ENCODE measurements around the gene CARMIL1.

Gene CARMIL1

DNA sequence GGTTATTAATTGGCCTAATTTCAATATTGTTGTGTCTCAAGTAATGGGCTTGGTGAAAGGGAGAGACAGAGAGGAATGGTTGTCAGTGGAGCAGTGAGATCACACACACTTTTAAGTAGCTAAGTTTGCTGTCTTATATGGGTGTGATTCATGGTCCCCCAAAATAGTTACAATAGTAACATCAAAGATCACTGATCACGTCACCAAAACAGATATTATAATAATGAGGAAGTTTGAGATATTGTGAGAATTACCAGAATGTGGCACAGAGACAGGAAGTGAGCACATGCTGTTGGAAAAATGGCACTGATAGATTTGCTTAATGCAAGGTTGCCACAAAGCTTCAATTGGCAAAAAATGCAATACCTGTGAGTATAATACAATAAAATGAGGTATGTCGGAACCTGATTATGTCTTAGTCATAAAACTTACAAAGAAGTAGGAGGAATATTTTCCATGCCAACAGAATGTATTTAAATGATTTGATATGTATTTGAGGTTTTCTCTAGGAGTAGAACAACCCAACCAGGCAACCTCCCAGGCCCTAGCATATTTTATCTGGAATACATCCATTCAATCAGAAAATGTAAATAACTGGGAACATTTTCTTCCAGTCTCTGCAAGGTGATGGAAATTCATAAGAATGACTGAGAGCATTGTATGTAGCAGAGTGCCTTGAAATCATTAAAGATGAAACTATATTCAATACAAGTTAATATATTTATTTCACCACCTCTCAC is 167.8 kb downstream of the CARMIL1 start:
- no peak for DNase-seq (ENCODE audit: low read depth)

DNA sequence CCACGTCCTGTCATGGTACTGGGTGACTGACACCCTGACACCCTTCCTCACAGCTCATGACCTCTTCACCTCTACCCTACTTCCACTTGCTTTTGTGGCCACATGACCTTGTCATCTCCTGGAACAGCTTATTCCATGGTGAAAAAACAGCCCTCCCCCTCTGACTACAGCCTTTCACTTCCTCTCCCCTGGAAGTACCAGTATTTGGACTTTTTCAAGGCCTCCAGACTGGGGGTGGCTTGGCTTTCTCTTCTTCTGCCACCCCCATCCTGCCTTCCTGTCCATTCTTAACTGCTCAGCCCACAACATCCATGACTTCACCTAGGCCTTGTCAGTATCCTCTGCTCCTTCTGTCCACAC is 168.4 kb downstream of the CARMIL1 start:
- DNase-seq (ENCODE audit: low read depth) = no peak

DNA sequence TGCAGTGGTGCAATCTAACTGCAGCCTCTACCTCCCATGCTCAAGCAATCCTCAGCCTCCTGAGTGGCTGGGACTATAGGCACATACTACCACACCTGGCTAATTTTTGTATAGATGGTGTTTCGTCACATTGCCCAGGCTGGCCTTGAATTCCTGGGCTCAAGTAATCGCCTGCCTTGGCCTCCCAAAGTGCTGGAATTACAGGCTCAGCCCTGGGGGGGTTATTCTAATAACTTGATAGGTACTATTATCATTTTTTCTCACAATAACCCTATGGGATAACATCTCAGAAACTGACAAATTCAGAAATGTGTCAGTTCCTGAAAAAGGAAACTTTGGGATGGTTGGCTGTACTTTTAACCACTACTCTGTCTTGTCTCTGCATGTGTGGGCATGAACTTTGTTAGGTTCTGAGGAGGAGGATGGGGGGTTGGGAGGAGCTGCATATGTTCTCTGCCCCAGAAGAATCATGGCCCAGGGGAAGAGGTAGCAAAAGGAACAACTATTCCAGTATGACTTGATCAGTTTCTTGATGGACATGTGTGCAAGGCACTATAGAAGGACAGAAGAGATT is 169.9 kb downstream of the CARMIL1 start:
- no peak for DNase-seq (ENCODE audit: low read depth)

DNA sequence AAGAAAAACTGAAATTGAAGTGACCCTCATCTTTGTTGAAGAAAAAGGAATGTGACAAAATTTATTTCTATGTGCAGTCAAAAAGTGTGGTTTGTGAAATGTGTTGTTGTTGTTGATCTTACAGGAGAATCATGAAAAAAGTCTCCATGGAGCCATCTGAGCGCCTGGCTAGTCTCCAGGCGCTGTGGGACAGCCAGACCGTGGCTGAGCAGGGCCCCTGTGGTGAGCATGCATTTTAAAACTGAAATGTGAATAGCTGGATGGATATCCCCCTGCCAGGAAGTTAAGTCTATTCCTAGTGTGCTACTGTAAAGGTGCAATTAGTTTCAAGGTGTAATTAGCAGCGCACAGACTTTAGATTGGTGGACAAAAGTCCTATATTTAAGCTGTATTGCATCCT is 170.6 kb downstream of the CARMIL1 start:
- DNase-seq (ENCODE audit: low read depth) = no peak

DNA sequence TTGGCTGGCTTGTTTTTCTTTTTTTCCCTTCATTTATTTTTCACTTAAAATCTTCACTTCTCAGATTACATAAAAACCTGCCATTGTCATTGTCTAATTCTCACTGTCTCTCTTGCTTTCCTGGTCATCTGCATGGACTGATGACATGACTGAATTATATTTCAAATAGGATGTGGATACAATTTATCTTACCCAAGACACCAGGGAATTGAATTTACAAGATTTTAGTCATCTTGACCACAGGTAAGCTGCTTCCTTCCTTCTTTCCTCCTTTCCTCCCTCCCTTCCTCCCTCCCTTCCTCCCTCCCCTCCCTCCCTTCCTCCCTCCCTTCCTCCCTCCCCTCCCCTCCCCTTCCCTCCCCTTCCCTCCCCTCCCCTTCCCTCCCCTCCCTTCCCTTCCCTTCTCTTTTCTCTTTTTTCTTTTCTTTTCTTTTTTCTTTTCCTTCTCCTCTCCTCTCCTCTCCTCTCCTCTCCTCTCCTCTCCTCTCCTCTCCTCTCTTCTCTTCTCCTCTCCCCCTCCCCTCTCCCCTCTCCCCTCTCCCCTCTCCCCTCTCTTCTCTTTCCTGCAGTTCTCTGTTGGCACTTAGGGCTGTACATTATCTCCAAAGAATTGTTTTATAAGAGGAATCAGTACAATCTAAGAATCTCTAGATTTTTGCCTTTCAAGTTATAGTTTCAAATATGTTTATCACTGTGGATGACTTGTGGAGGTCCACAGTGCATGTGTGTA is 171.5 kb downstream of the CARMIL1 start:
- no peak for DNase-seq (ENCODE audit: low read depth)

DNA sequence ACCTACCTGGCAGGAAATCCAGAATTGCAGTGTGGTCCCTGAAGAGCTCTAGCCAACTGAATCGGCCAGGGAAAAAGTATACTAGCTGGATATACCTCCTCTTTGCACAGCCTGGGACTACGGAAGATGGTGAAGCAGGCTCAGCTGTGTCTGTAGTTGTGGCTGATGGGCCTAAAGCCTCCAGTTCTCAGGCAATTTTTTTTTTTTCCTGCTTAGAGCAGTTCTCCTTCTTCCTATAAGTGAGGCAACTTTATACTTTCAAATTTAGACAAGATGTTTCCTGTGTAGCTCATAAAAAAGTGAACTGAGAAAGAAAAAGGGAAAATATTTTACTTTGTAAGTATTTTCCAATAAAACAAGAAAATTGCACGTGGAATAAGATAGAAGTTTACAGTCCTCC is 172.9 kb downstream of the CARMIL1 start:
- no peak for DNase-seq (ENCODE audit: low read depth)

DNA sequence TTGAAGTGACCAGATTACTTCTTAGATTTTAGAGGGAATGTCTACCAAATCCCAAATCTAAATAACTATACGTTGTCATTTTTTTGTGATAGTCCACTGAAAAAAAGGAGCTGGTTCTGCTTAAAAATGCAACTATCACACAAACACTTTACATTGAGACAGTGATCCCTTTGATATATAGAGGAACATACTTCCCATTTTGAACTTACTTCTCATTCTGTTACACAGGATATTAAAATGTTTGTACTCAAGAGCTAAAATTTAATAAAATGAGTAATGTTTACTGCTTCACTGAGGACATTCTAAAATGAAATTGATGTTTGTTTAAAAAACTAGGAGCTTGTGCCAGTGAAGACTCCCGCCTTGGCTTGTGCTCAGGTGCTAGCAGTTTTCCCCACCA is 174.1 kb downstream of the CARMIL1 start:
- no peak for DNase-seq (ENCODE audit: low read depth)

DNA sequence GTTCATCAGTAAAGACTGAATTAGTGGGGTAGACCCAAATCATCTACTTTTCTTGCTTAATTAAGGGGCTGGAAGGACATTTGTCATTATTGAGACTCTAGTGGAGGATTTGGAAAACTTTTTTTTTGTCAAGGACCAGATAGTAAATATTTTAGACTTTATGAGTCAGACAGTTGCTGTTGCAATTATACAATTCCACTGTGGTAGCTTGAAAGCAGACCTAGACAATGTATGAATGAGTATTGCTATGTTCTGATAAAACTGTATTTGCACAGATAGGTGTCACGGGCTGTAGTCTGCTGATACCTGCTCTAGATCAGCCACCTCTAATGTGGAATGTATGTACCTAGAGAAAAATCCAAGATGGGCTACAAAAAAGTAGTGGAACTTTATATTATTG is 175.0 kb downstream of the CARMIL1 start:
- DNase-seq (ENCODE audit: low read depth) = no peak

DNA sequence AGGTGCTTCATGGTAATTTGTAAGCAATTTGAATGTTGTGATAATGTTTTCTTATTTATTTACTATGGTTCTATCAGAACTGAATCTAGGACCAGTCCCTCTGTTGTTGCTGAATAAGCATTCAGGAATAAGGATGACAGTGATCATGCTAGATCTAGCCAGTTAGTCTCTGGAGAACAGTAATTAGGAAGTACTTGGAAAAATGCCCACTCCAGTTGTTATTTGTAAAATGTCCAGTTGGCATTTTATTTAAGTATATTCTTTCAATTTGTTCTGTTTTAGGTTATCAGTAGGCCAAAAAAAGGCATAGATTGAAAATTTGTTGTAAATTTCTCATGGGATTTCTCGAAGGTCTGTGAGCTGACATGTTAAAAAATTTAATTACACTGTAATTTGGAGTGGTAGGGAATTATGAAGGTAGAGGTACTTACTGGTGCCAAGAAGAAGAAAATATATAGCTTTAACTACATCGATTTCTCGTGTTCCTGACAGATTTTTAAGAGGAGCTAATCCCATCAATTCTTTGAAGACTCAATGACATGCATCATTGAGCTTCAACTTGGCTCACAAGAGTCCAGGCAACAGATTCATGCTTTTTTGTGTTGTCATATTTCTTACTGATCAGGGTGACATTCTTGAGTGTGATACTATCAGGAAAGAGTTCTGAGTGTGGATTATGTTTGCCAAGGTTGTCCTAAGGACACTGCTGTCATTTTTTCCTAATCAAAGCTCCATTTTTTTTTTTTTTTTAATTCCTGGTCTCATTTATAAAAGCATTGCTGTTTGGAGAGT is 177.3 kb downstream of the CARMIL1 start:
- DNase-seq (ENCODE audit: low read depth) = no peak

DNA sequence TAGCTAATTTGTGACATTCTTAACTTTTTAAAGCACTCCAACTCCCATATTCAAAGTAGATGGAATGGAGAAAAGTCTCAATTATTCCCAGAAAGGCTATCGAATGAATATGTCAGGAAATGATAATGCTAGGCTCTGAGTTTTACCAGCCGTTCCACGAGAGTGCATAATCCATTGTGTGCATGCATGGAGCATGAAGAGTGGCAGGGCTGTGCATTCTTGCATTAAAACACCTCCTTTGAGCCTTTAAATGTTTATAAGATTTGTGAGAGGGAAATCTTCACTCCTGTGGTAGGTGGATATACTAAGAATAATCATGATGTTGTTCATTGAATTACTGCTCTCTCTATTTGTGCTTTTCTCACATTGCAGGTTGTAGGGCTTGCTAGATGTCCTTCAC is 178.3 kb downstream of the CARMIL1 start:
- no peak for DNase-seq (ENCODE audit: low read depth)

DNA sequence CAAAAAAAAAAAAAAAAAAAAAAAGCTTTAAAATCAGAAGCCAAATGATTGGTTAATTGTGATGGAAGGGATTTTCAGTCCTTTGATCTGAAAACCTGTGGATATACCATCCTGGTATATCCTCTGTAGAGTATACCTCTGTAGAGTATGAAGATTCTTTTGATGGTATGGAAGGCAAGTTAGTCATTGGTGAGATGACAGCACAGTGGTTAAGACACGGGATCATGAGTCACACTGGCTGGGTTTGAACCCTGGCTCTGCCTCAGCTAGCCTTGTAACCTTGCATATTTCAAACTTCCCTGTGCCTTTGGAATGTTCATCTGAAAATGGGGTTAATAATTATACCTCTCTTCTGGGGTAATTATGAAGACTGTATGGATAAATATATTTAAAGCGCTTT is 179.3 kb downstream of the CARMIL1 start:
- DNase-seq (ENCODE audit: low read depth) = no peak

DNA sequence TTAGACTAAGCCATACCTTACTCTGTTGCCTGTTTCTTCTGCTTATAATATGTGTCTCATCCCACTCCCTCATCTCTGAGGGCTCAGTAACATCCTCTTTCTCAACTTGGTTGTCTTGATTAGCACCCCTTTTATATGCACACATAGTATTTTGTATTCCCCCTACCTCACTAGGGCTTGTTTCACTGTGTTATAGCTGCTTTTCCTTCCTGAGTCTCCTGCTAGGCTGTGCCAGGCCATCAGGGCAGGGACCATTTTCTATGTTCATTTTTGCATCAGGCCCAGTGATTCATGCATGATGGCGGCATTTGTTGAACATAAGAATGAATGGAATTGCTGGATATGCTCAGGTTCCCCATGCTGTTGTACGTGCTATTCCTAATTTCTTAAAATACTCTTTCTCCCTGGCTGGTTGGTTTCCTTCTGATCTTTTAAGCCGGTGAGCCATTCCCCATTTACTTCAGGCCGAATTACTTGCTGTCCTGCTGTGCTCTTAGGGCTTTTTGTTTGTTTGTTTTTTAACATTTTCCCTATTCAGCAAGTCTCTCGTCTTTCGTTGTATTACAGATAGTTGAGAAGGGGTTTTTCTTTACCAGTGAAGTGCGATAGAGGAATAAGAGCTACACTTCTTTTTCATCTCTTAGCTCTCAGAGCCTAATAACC is 183.2 kb downstream of the CARMIL1 start:
- DNase-seq (ENCODE audit: low read depth) = no peak

DNA sequence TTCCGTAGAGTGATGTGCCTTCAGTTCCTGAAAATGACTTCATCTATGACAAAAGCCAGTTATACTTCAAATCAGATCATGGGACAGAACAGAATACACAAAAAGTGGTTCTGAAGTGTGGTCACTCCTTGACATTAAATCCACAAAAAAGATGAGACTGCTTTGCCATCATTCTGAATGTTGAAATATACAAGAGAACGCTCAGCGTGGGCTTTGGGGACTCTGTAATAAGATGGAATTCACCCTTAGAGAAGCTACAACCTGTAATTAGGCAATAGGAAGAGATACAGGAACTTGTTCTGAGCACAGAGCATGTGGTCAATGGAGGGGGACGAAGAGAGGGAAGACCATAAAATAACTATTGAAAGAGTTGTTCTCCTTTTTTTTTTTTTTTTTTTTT is 184.3 kb downstream of the CARMIL1 start:
- DNase-seq (ENCODE audit: low read depth) = no peak

DNA sequence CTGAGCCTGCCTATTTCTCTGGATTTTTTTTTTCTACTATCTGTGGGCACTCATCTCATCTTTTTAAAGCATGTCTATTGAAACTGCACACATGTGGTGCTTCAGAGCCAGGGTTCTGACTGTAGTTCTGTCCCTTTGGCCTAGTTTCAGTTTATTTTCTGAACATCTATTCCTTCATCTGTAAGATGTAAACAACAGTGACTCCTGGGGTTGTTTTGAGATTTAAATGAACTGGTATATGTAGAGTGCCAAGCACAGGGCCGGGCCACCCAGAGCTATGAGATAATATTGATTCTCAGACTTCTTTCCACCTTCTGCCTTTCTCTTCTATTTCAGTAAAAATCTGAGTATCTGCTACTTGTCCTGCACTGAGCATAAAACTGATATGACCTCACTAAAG is 185.1 kb downstream of the CARMIL1 start:
- DNase-seq (ENCODE audit: low read depth) = no peak

DNA sequence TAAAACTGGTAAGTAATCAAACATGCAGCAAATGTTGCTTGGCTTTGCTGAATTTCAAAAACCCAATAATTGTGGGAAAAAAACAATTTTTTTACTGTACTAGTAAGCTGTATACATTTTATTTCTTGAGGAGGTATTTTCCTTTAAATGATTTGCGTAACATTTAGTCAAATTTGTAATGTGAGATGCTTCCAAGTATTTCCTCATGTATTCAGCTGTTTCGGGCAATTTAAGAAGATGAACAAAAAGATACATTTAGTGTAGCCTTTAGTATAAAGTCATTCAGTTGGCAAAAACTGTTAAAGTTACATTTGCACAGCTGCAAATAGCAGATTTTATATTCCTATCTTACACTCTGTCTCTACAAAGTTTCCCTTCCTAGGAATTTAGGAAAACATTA is 186.8 kb downstream of the CARMIL1 start:
- DNase-seq (ENCODE audit: low read depth) = no peak

DNA sequence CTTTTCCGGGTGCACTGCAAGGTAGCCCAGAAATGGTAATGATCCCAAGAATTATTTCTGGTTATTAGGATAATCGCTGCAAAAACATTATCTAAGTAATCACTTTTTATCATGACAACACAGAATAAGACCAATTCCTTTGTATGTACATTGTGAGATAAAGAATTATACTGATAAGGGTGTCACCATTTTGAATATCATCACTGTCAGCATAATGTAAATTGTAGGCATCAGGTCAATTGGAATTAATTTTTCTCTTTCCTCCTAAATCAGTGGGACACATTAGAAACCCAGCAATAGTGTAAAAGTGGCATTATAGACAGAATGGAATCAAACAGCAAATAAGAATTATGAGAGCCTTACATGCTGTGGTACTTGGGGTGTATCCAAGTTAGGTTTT is 189.7 kb downstream of the CARMIL1 start:
- no peak for DNase-seq (ENCODE audit: low read depth)

DNA sequence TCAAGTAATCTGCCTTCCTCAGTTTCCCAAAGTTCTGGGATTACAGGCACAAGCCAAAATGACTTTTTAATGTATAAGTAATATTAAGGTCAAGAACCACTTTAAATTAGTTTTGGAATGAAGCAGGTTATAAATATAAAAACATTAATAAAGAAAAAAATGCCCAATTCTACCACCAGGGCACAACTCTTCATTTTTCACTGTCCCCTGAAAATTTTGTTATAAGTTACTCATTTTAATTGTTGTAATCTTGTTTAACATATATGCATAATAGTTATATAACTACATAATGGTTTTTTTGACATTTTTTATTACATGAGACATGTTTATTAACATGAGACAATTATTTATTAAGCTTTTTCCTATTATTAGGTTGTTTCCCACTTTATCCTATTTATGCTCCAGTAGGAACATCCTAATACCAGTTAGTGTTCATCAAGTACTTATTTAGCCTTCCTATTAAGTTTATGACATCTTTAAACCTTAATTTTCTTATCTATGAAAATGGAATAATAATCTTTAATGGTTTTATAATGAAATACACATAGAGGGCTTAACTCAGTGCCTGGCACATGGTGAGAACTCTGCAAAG is 190.7 kb downstream of the CARMIL1 start:
- no peak for DNase-seq (ENCODE audit: low read depth)

DNA sequence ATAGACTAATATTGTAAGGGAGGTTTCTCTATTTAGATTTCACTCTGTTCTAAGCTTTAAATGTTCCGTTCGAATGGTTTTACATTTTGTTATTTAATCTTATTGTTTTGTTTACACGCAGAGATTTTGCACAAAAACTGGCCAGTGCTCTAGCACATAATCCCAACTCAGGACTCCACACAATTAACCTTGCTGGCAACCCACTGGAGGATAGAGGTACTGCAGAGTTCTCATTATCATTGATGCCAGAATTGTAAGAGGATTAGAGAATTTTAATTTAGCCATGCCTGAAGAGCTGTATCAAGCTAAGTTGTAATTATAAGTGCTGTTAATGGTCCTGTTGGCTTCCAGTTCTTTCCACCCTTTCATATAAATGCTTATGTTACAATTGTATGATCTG is 193.1 kb downstream of the CARMIL1 start:
- DNase-seq (ENCODE audit: low read depth) = no peak

DNA sequence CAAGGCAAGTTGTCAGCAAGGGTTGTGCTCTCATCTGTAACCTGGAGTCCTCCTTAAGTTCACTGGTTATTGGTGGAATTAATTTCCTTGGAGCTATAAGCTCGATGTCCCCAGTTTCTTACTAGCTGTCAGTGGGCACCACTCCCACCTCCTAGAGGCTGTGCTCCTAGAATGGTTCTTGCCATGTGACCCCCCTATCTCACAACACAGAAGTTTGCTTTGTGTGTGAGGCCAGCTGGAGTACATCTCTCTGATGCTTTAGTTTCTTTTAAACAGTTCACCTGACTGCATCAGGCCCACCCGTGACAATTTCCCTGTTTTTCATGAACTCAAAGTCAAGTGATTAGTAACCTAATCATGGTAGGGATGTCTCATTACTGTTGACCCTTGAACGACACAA is 193.7 kb downstream of the CARMIL1 start:
- no peak for DNase-seq (ENCODE audit: low read depth)

DNA sequence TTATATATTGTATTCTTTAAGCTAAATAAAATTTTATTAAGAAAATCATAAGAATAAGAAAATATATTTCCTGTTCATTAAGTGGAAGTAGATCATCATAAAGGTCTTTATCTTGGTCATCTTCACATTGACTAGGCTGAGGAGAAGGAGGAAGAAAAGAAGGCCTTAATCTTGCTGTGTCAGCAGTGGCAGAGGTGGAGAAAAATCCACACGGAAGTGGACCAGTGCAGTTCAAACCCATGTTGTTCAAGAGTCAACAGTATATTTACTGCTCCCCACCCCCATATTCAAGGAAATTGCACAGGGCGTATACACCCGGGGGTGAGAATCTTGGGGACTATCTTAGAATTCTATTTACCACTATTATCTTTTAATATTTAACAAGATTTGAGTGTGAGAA is 194.3 kb downstream of the CARMIL1 start:
- no peak for DNase-seq (ENCODE audit: low read depth)

DNA sequence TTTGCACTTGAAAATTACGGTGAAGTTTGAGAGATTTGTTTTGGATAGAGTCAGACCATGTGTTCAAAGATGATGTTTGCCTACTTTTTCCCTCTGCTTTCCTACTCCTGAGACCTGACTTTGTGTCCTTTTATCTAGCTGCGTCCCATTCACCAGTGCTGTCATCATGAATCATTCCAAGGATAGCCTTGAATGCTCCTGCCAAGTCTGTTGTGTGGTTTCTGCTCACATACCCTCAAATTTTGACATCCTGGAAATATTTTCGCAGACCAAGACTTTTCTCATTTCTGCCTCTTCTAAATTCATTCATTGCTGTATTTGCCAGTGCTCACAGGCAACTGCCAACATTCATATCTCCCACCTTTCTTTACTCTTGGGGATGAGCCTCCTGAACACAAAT is 197.0 kb downstream of the CARMIL1 start:
- no peak for DNase-seq (ENCODE audit: low read depth)
